Measurements from ENCODE around the gene NF1. TPM values are rescaled to one million over a fixed set of nuclear protein-coding genes. Genes with fewer than 3 reads are reported as not detected.

NF1 gene
- total and polyA plus RNA-seq, 11 donors: 6.8 to 82.0 (median 51.4) TPM

DNA sequence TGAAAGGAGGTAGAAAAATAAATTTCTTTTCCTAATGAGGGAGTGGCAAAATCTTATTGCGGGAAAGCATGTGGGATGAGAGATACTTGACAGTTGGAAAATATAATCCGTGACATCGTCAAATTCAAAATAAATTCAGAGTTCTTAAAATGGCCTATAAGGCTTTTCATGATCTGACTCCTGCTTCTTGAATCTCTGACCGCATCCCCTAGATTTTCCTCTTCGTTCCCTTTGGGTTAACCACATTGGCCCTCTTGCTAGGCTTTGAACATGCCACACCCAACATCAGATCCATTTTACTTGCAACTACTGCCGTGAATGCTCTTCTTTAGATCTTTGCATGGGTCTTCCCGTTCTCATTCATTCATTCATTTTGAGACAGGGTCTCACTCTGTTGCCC lies 50.1 kb downstream of the NF1 start:
- H3K4me3 ChIP-seq: no peak overlapping the region
- no peak overlapping the region for H3K27ac ChIP-seq
- WGBS, 4 donors: 81 to 84% (median 83%) methylated on average over 7 of the region's 7 CpGs
- H3K27me3 ChIP-seq: no peaks in the 10 kb centered on the region
- TF ChIP-seq, protein P1, sequence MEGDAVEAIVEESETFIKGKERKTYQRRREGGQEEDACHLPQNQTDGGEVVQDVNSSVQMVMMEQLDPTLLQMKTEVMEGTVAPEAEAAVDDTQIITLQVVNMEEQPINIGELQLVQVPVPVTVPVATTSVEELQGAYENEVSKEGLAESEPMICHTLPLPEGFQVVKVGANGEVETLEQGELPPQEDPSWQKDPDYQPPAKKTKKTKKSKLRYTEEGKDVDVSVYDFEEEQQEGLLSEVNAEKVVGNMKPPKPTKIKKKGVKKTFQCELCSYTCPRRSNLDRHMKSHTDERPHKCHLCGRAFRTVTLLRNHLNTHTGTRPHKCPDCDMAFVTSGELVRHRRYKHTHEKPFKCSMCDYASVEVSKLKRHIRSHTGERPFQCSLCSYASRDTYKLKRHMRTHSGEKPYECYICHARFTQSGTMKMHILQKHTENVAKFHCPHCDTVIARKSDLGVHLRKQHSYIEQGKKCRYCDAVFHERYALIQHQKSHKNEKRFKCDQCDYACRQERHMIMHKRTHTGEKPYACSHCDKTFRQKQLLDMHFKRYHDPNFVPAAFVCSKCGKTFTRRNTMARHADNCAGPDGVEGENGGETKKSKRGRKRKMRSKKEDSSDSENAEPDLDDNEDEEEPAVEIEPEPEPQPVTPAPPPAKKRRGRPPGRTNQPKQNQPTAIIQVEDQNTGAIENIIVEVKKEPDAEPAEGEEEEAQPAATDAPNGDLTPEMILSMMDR (IDR thresholded peaks at IDR 0.05): no peak
- TF ChIP-seq POLR2A (IDR thresholded peaks at IDR 0.05): no peak
- ATAC-seq (no peak), DNase-seq (no peak)
- H3K36me3 ChIP-seq: peaks cover 0 to 8% (median 2%) of the 10 kb centered on the region in 9 donors
- H3K9me3 ChIP-seq: no peaks in the 10 kb centered on the region
- intact Hi-C loops (cut with DNase I): no loop called here
- H3K4me1 ChIP-seq: peaks cover 0 to 13% (median 5%) of the 10 kb centered on the region in 12 donors

DNA sequence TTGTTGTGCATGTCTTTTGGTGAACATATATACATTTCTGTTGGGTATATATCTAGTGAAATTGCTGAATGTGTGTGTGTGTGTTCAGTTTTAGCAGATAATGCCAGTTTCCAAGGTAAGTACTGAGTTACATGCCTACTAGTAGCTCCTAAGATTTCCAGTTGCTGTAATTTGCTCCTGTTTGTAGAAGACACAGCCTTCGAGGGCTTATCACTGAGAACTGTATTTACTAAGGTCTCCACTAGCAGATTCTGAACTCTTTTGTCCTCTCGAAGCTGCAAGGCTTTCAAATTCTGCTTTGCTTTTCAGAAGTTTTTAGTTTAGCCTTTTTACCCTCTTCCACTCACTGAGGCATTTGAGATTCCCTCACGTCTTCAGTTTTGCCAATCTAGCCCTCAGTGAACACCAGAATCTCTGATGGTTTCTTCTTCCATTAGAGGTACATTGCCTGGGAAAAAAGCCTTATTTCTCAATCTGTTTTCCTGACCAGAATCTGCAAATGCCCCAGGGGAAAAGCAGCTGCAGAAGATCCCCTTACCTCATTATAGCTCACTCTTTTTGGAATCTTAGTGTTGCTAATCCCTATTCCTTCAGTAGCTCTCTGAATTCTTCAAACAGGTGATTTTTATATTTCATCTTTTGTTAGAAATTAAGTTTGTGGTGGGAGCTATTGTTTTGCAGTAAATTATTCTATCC lies 52.9 kb downstream of the NF1 start:
- ATAC-seq: no peak
- Histone ChIP-seq H3K9me3 (peaks cover 0 to 12% (median 0%) of the 10 kb centered on the region in 12 donors), H3K4me1 (peaks cover 0 to 13% (median 5%) of the 10 kb centered on the region in 12 donors), H3K27me3 (no peaks in the 10 kb centered on the region), H3K36me3 (peaks cover 0 to 4% (median 0%) of the 10 kb centered on the region in 9 donors), H3K4me3 (no peak overlapping the region), H3K27ac (peak overlapping the region in 2 of 12 donors; percentile 6 to 32)
- intact Hi-C loops (cut with DNase I): no loop called here
- TF ChIP-seq, protein P1 (IDR thresholded peaks at IDR 0.05): no peak
- TF ChIP-seq POLR2A (IDR thresholded peaks at IDR 0.05): no peak
- 39 to 56% (median 49%) methylated on average over 3 of the region's 3 CpGs for WGBS, 4 donors
- DNase-seq: no peak

DNA sequence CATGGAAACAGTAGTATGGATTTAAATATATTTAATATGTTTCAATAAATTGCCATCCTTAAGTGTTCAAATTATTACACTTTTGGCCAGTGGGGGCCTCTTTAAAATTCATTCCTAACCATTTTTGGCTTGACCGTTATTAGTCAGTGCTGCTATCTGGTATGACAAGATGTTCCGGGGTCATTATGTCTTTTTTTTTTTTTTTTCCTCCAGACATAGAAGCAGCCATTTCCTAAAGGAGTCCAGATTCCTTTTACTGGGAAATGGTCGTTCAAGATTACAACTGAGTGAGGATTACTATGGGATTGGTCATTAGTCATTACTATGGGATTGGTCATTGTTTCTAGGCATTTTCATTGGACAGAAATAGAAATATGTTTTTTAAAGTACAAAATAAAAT lies 53.4 kb downstream of the NF1 start:
- Histone ChIP-seq H3K27ac (peak overlapping the region in 2 of 12 donors; percentile 6 to 32), H3K9me3 (peaks cover 0 to 14% (median 0%) of the 10 kb centered on the region in 12 donors), H3K4me1 (peaks cover 0 to 13% (median 5%) of the 10 kb centered on the region in 12 donors), H3K36me3 (peaks cover 0 to 4% (median 0%) of the 10 kb centered on the region in 9 donors), H3K4me3 (no peak overlapping the region), H3K27me3 (no peaks in the 10 kb centered on the region)
- ATAC-seq (peak in 1 of 4 donors; percentile 36), DNase-seq (no peak)
- TF ChIP-seq POLR2A (IDR thresholded peaks at IDR 0.05): no peak
- 34 to 50% (median 42%) methylated on average over 3 of the region's 3 CpGs for WGBS, 4 donors
- intact Hi-C loops (cut with DNase I): no loop called here

DNA sequence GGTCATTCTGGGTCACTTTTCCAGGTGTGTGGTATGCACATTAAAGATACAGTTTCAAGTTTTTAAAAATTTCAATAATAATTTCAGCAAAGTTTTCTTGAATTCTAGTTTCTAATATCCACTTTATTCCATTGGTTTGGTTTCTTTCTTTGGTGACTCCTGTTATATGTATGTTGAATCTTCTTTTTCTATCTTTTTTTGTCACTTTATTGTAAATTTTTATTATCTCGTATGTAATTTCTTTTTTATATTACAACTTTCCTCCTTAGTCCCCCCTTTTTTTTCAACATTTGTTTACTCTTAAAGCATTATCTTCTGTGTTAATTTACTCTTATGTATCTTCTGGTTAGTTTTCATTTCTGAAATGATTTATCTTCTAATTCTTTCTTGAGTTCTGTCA lies 57.5 kb downstream of the NF1 start:
- Histone ChIP-seq H3K4me3 (no peak overlapping the region), H3K27me3 (no peaks in the 10 kb centered on the region), H3K4me1 (peaks cover 0 to 21% (median 5%) of the 10 kb centered on the region in 12 donors), H3K36me3 (peaks cover 0 to 16% (median 10%) of the 10 kb centered on the region in 9 donors), H3K27ac (no peak overlapping the region), H3K9me3 (peaks cover 0 to 14% (median 0%) of the 10 kb centered on the region in 12 donors)
- 84 to 100% (median 92%) methylated on average over 1 of the region's 1 CpG for WGBS, 4 donors
- TF ChIP-seq, protein P1 (IDR thresholded peaks at IDR 0.05): no peak
- TF ChIP-seq POLR2A (IDR thresholded peaks at IDR 0.05): no peak
- ATAC-seq (no peak), DNase-seq (no peak)
- intact Hi-C loops (cut with DNase I): loop anchor here in 1 of 10 donors (10.0 kb wide), 1 partner anchor 57 kb away; the partner anchor contains the start of gene NF1

Data from heart left ventricle (tissue), 16 donors.